Thyroid gland (tissue), 4 donors: Measurements from ENCODE around the gene MACROD1. TPM values are rescaled to one million over a fixed set of nuclear protein-coding genes. Genes with fewer than 3 reads are reported as not detected.
"Not testable (repeated sequence)": the region's sequence is repeated elsewhere in the genome, so short reads cannot be mapped to it uniquely, and the experiment has no call there.

Source experiments
- DNase-seq, 2 donors: peaks; one replicate each; pipeline ENCODE4 v3.0.0-alpha.2; 2019
- H3K27ac ChIP-seq, 3 donors: fragments of 200-600 bp; sonication (generic); 1 replicate in 2 of 3; 2 replicates in 1 of 3; pipeline ENCODE4 v1.5.1; 2016 to 2019; ENCODE audit warnings: mild to moderate bottlenecking in 1 of 3, moderate library complexity in 1 of 3
- H3K27me3 ChIP-seq: fragments of 200-600 bp; sonication (generic); one replicate; pipeline ENCODE4 v1.5.1; 2019
- H3K36me3 ChIP-seq, 2 donors: fragments of 200-600 bp; sonication (generic); one replicate each; pipeline ENCODE4 v1.5.1; 2016 to 2019
- H3K4me1 ChIP-seq, 2 donors: fragments of 200-600 bp; sonication (generic); one replicate each; pipeline ENCODE4 v1.5.1; 2017 to 2019
- H3K4me3 ChIP-seq, 3 donors: fragments of 200-600 bp; sonication (generic); replicated peaks in 1 of 3; 1 replicate in 2 of 3; 2 replicates in 1 of 3; pipeline ENCODE4 v1.5.1; 2016; ENCODE audit warnings: mild to moderate bottlenecking in 1 of 3
- H3K9me3 ChIP-seq: fragments of 200-600 bp; sonication (generic); one replicate; pipeline ENCODE4 v1.5.1; 2017
- CTCF ChIP-seq, 6 experiments: fragments of 200-600 bp in 3 of 6; fragments of 450-650 bp in 3 of 6; sonication (generic) in 3 of 6; IDR thresholded peaks; one replicate each; pipeline ENCODE4 v1.5.1; 2016 to 2019; ENCODE audit warnings: antibody characterized with exemption in 6 of 6, mild to moderate bottlenecking in 2 of 6, inconsistent platforms in 1 of 6, moderate library complexity in 1 of 6
- POLR2A ChIP-seq, 2 donors: fragments of 450-650 bp; IDR thresholded peaks; one replicate each; pipeline ENCODE4 v1.6.1; 2017; ENCODE audit warnings: antibody characterized with exemption in 2 of 2, mild to moderate bottlenecking in 2 of 2, moderate library complexity in 1 of 2
- WGBS, 2 donors: methylation state at CpG; one replicate each; pipeline ENCODE4 v1.1.5; 2017; 5-methylcytosine and 5-hydroxymethylcytosine counted together
- intact Hi-C: fragments of 100-400 bp; cut with DNase I; formaldehyde crosslinking; loops from one replicate; pipeline ENCODE4 v1.15.1; 2023
- total RNA-seq, 4 donors: library from RNA; depleted of rRNA; stranded (reverse); fragments of >200 nt; gene quantifications; one replicate each; pipeline ENCODE4 v1.2.3, GENCODE V29; 2016

The MACROD1 gene
- total RNA-seq, 4 donors from 2014 or later: 62.5 to 89.5 (median 70.0) TPM

GRCh38 chr11:64052436-64052835 is 113.5 kb downstream of the MACROD1 start:
- Histone ChIP-seq H3K4me1 (peaks cover 14 to 15% of the 10 kb centered on the region in 2 donors), H3K27ac (no peak overlapping the region), H3K9me3 (no peaks in the 10 kb centered on the region), H3K36me3 (no peaks in the 10 kb centered on the region), H3K4me3 (no peak overlapping the region), H3K27me3 (no peaks in the 10 kb centered on the region)
- TF ChIP-seq CTCF (IDR thresholded peaks at IDR 0.05): no peak
- no peak for TF ChIP-seq POLR2A (IDR thresholded peaks at IDR 0.05)
- 100% methylated on average over 2 of the region's 2 CpGs for WGBS, 2 donors
- intact Hi-C loops: no loop called here
- DNase-seq: no peak

- Histone ChIP-seq H3K9me3 (no peaks in the 10 kb centered on the region), H3K36me3 (no peaks in the 10 kb centered on the region), H3K4me3 (no peak overlapping the region), H3K4me1 (peaks cover 8 to 14% of the 10 kb centered on the region in 2 donors), H3K27me3 (no peaks in the 10 kb centered on the region), H3K27ac (no peak overlapping the region)
- TF ChIP-seq POLR2A (IDR thresholded peaks at IDR 0.05) (no peak), CTCF (IDR thresholded peaks at IDR 0.05) (no peak)
- intact Hi-C loops: no loop called here
- no peak for DNase-seq
- WGBS, 2 donors: 96 to 97% methylated on average over 5 to 6 of the region's 19 CpGs
Observed at GRCh38 chr11:64051297-64051696, 114.6 kb downstream of the MACROD1 start.

- Histone ChIP-seq H3K27ac (no peak overlapping the region), H3K4me1 (peaks cover 6 to 8% of the 10 kb centered on the region in 2 donors)
- 96 to 98% methylated on average over 7 to 8 of the region's 8 CpGs for WGBS, 2 donors
Observed at GRCh38 chr11:64049509-64049908, 116.4 kb downstream of the MACROD1 start.

GRCh38 chr11:64048042-64048854 is 117.7 kb downstream of the MACROD1 start:
- DNase-seq: peak; percentile 35 to 48
- peaks cover 0 to 9% of the 10 kb centered on the region in 2 donors for H3K4me1 ChIP-seq
- intact Hi-C loops: no loop called here
- TF ChIP-seq POLR2A (IDR thresholded peaks at IDR 0.05) (no peak), CTCF (IDR thresholded peaks at IDR 0.05) (no peak)
- no peak overlapping the region for H3K4me3 ChIP-seq
- peak overlapping the region in 1 of 3 donors; percentile 26 for H3K27ac ChIP-seq
- WGBS, 2 donors: 75 to 78% methylated on average over 12 to 14 of the region's 19 CpGs
- H3K9me3 ChIP-seq: no peaks in the 10 kb centered on the region
- no peaks in the 10 kb centered on the region for H3K27me3 ChIP-seq
- no peaks in the 10 kb centered on the region for H3K36me3 ChIP-seq

More at GRCh38 chr11:64049509-64049908, 116.4 kb downstream of the MACROD1 start:
- no peaks in the 10 kb centered on the region for H3K9me3 ChIP-seq
- H3K36me3 ChIP-seq: no peaks in the 10 kb centered on the region
- no peak for TF ChIP-seq CTCF (IDR thresholded peaks at IDR 0.05)
- no peak overlapping the region for H3K4me3 ChIP-seq
- DNase-seq: no peak
- H3K27me3 ChIP-seq: no peaks in the 10 kb centered on the region
- intact Hi-C loops: no loop called here

GRCh38 chr11:64047373-64047772 is 118.5 kb downstream of the MACROD1 start:
- H3K27me3 ChIP-seq, DNase-seq, H3K9me3 ChIP-seq, H3K36me3 ChIP-seq, intact Hi-C loops, H3K27ac ChIP-seq, H3K4me3 ChIP-seq, H3K4me1 ChIP-seq: not testable (repeated sequence)
- WGBS, 2 donors: 94 to 98% methylated on average over 8 of the region's 8 CpGs
